PC-9 (cell line): Measurements from ENCODE around the gene VAV3. TPM values are rescaled to one million over a fixed set of nuclear protein-coding genes. Genes with fewer than 3 reads are reported as not detected.

ENCODE experiments used
- BruUV-seq: library from RNA; stranded (reverse); fragments of 400-500 nt; replicated peaks from 2 replicates; lab custom pipeline; 2021; lab: Mats Ljungman, UMichigan
- CTCF ChIA-PET: fragments of 300-600 bp; sonication (Branson Sonifier 250); formaldehyde crosslinking; loops from one replicate; lab custom pipeline; 2022; ENCODE audit warnings: antibody characterized with exemption; lab: Charles Lee
- POLR2A ChIA-PET: fragments of 300-600 bp; sonication (Branson Sonifier 250); formaldehyde crosslinking; loops from one replicate; lab custom pipeline; 2022; ENCODE audit warnings: antibody characterized with exemption; ENCODE audit not compliant: unreplicated experiment; lab: Charles Lee
- DNase-seq, 2 experiments: peaks; one replicate each; pipeline versions ENCODE4 v3.0.0 to v3.0.0-alpha.2; 2015 to 2022; ENCODE audit warnings: mixed read lengths in 1 of 2
- H2AFZ ChIP-seq: fragments of 200-600 bp; sonication (generic); 2 replicates; pipeline ENCODE4 v1.8.1; 2017; ENCODE audit warnings: antibody characterized with exemption
- H3F3A ChIP-seq: fragments of 200-600 bp; sonication (generic); 2 replicates; pipeline ENCODE4 v1.8.1; 2017; ENCODE audit warnings: antibody characterized with exemption, mild to moderate bottlenecking, low read depth; ENCODE audit not compliant: insufficient read depth
- H3K27ac ChIP-seq: fragments of 200-600 bp; sonication (generic); 2 replicates; pipeline ENCODE4 v1.6.1; 2016; ENCODE audit warnings: mixed run types
- H3K27me3 ChIP-seq: fragments of 200-600 bp; sonication (generic); 2 replicates; pipeline ENCODE4 v1.6.1; 2016; ENCODE audit warnings: low read depth, mixed run types; ENCODE audit not compliant: insufficient read depth
- H3K36me3 ChIP-seq: fragments of 200-600 bp; sonication (generic); 2 replicates; pipeline ENCODE4 v1.6.1; 2016; ENCODE audit warnings: low read depth, mixed run types
- H3K4me1 ChIP-seq: fragments of 200-600 bp; sonication (generic); replicated peaks from 2 replicates; pipeline ENCODE4 v1.6.1; 2016; ENCODE audit warnings: mixed run types; ENCODE audit not compliant: insufficient read depth
- H3K4me2 ChIP-seq: fragments of 200-600 bp; sonication (generic); 2 replicates; pipeline ENCODE4 v1.6.1; 2017; ENCODE audit warnings: mixed run types
- H3K4me3 ChIP-seq: fragments of 200-600 bp; sonication (generic); 2 replicates; pipeline ENCODE4 v1.6.1; 2016; ENCODE audit warnings: mixed run types
- H3K79me2 ChIP-seq: fragments of 200-600 bp; sonication (generic); 2 replicates; pipeline ENCODE4 v1.6.1; 2017; ENCODE audit warnings: low read depth, mixed run types
- H3K9me2 ChIP-seq: fragments of 200-600 bp; sonication (generic); 2 replicates; pipeline ENCODE4 v1.8.1; 2017; ENCODE audit warnings: mild to moderate bottlenecking; ENCODE audit not compliant: insufficient read depth
- H3K9me3 ChIP-seq: fragments of 200-600 bp; sonication (generic); 2 replicates; pipeline ENCODE4 v1.8.1; 2016; ENCODE audit warnings: low read depth; ENCODE audit not compliant: insufficient read depth
- H4K20me1 ChIP-seq: fragments of 200-600 bp; sonication (generic); 2 replicates; pipeline ENCODE4 v1.8.1; 2017; ENCODE audit not compliant: insufficient read depth
- EZH2 ChIP-seq: fragments of 200-600 bp; sonication (generic); IDR thresholded peaks from 2 replicates; pipeline ENCODE4 v1.8.0; 2017; ENCODE audit warnings: antibody characterized with exemption, low read depth
- intact Hi-C: fragments of 100-400 bp; cut with micrococcal nuclease; formaldehyde crosslinking; loops from one replicate; pipeline ENCODE4 v1.10.0; 2022; ENCODE audit not compliant: unreplicated experiment
- total RNA-seq: library from RNA; stranded (reverse); gene quantifications from 2 replicates; pipeline ENCODE4 v1.2.3, GENCODE V29; 2021
- TF ChIP-seq, protein P1 (sequence below): fragments of 200-600 bp; sonication (generic); conservative IDR thresholded peaks from 2 replicates; pipeline ENCODE4 v1.6.1; 2017; ENCODE audit warnings: mixed run types, antibody characterized with exemption, mild to moderate bottlenecking, moderate library complexity

VAV3 gene
- total RNA-seq, 1 experiment from 2014 or later, result 1.7 TPM

DNA sequence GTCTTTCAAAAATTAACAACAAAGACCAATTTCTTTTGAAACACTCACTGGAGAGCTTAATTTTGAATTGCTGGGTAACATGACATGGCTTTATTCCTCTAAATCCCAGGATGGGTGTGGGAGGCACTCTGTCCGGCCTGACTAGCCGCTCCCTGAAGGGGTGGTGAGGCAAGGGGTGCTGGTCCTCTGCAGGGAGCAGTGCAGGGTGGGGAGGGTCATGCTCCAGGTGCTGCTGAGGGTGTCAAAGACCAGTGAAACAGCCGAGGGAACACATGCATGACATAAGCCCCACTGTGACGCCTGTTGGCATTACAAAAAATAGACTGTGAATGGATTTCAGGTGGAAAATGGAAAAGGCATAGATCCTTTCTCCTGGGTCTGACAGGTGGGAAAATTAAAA lies 223.7 kb downstream of the VAV3 start:
- intact Hi-C loops, result no loop called here
- H4K20me1 ChIP-seq, result no peaks in the 10 kb centered on the region
- H3K4me2 ChIP-seq, result no peak overlapping the region
- H3K9me3 ChIP-seq, result no peaks in the 10 kb centered on the region
- H3K9me2 ChIP-seq, result no peaks in the 10 kb centered on the region
- no peaks in the 10 kb centered on the region for H3K27me3 ChIP-seq
- CTCF ChIA-PET, result no interaction called here
- no peak overlapping the region for H3K27ac ChIP-seq
- H3K36me3 ChIP-seq, result no peaks in the 10 kb centered on the region
- no peak overlapping the region for H3K4me3 ChIP-seq
- no peaks in the 10 kb centered on the region for H3K79me2 ChIP-seq
- H2AFZ ChIP-seq, result no peak overlapping the region
- no TSS peak for BruUV-seq
- POLR2A ChIA-PET, result no interaction called here
- TF ChIP-seq, protein P1, sequence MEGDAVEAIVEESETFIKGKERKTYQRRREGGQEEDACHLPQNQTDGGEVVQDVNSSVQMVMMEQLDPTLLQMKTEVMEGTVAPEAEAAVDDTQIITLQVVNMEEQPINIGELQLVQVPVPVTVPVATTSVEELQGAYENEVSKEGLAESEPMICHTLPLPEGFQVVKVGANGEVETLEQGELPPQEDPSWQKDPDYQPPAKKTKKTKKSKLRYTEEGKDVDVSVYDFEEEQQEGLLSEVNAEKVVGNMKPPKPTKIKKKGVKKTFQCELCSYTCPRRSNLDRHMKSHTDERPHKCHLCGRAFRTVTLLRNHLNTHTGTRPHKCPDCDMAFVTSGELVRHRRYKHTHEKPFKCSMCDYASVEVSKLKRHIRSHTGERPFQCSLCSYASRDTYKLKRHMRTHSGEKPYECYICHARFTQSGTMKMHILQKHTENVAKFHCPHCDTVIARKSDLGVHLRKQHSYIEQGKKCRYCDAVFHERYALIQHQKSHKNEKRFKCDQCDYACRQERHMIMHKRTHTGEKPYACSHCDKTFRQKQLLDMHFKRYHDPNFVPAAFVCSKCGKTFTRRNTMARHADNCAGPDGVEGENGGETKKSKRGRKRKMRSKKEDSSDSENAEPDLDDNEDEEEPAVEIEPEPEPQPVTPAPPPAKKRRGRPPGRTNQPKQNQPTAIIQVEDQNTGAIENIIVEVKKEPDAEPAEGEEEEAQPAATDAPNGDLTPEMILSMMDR, result no peak
- no peak for TF ChIP-seq EZH2
- H3K4me1 ChIP-seq, result no peaks in the 10 kb centered on the region
- H3F3A ChIP-seq, result no peaks in the 10 kb centered on the region
- DNase-seq, result no peak

DNA sequence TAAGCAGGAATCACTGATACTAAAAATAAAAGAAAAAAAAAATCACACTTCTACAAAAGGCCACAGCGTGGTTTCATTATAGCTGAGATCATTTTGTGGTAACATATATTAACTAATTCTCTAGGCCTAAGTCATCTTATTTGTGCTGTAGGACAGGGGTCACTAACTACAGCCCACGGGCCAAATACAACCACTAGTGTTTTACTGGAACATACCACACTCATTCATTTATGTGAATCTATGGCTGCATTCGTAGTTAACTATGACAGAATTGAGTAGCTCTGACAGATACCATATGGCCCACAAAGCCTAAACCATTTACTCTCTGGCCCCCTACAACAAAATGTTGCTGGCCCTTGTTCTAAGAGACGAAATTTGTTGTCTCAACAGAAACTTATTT lies 224.4 kb downstream of the VAV3 start:
- BruUV-seq, result no TSS peak
- no peak overlapping the region for H2AFZ ChIP-seq
- no peaks in the 10 kb centered on the region for H3K79me2 ChIP-seq
- no peaks in the 10 kb centered on the region for H3F3A ChIP-seq
- H3K9me2 ChIP-seq, result no peaks in the 10 kb centered on the region
- no peaks in the 10 kb centered on the region for H3K36me3 ChIP-seq
- no peaks in the 10 kb centered on the region for H3K9me3 ChIP-seq
- no peaks in the 10 kb centered on the region for H3K4me1 ChIP-seq
- intact Hi-C loops, result no loop called here
- ChIA-PET POLR2A (no interaction called here), CTCF (no interaction called here)
- H3K4me2 ChIP-seq, result no peak overlapping the region
- no peak overlapping the region for H3K27ac ChIP-seq
- DNase-seq, result no peak
- TF ChIP-seq EZH2, result no peak
- TF ChIP-seq, protein P1, result no peak
- H4K20me1 ChIP-seq, result no peaks in the 10 kb centered on the region
- H3K27me3 ChIP-seq, result no peaks in the 10 kb centered on the region
- no peak overlapping the region for H3K4me3 ChIP-seq

DNA sequence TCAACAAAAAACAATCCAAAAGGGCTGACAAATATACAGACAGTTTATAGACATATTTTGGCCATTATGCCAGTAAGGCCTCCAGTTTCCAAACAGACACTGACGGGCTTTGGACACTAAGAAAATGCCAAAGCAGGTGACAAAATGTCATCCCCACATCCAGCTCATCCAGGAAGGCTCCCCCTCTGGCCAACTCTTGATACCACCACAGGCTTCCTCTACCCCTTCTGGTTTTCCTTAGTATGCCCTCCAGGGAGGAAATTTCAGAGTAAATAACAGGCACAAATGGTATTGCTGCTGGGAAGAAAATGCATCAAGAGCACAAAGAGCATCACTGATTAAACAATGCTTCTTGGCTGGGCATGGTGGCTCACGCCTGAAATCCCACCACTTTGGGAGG lies 225.3 kb downstream of the VAV3 start:
- no TSS peak for BruUV-seq
- no peaks in the 10 kb centered on the region for H4K20me1 ChIP-seq
- CTCF ChIA-PET, result no interaction called here
- intact Hi-C loops, result no loop called here
- H3K9me2 ChIP-seq, result no peaks in the 10 kb centered on the region
- no peak for TF ChIP-seq EZH2
- TF ChIP-seq, protein P1, result no peak
- H3K27me3 ChIP-seq, result no peaks in the 10 kb centered on the region
- no peak overlapping the region for H2AFZ ChIP-seq
- no peaks in the 10 kb centered on the region for H3K36me3 ChIP-seq
- H3K79me2 ChIP-seq, result no peaks in the 10 kb centered on the region
- DNase-seq, result no peak
- POLR2A ChIA-PET, result no interaction called here
- no peaks in the 10 kb centered on the region for H3K4me1 ChIP-seq
- H3F3A ChIP-seq, result no peaks in the 10 kb centered on the region
- H3K4me2 ChIP-seq, result no peak overlapping the region
- no peaks in the 10 kb centered on the region for H3K9me3 ChIP-seq
- no peak overlapping the region for H3K27ac ChIP-seq
- no peak overlapping the region for H3K4me3 ChIP-seq
